Measurements from ENCODE around the gene CCDC88C.
"Not testable (repeated sequence)": the region's sequence is repeated elsewhere in the genome, so short reads cannot be mapped to it uniquely, and the experiment has no call there.

The CCDC88C gene

GRCh38 chr14:91410771-91411536, 6.7 kb downstream of the CCDC88C start:
- no peaks in the 10 kb centered on the region for H3K27me3 Mint-ChIP-seq (ENCODE audit: low read depth)
- peaks cover 76% of the 10 kb centered on the region for H3K36me3 Mint-ChIP-seq (ENCODE audit: low read depth)
- no peaks in the 10 kb centered on the region for H3K9me3 Mint-ChIP-seq
- H3K4me3 Mint-ChIP-seq: peak overlapping the region; percentile 88
- H3K4me1 Mint-ChIP-seq (ENCODE audit: low read depth): peaks cover 80% of the 10 kb centered on the region
- H3K27ac Mint-ChIP-seq: peak overlapping the region; percentile 97

- H3K9me3 Mint-ChIP-seq: no peaks in the 10 kb centered on the region
- H3K4me3 Mint-ChIP-seq: peak overlapping the region; percentile 88
- H3K36me3 Mint-ChIP-seq (ENCODE audit: low read depth): peaks cover 72% of the 10 kb centered on the region
- H3K27ac Mint-ChIP-seq: peak overlapping the region; percentile 97
- H3K27me3 Mint-ChIP-seq (ENCODE audit: low read depth): no peaks in the 10 kb centered on the region
- peaks cover 84% of the 10 kb centered on the region for H3K4me1 Mint-ChIP-seq (ENCODE audit: low read depth)
Observed at GRCh38 chr14:91409928-91410718, 7.5 kb downstream of the CCDC88C start.

GRCh38 chr14:91409240-91409639, 8.4 kb downstream of the CCDC88C start:
- H3K9me3 Mint-ChIP-seq; H3K4me3 Mint-ChIP-seq; H3K27me3 Mint-ChIP-seq (ENCODE audit: low read depth): not testable (repeated sequence)
- Mint-ChIP-seq H3K4me1 (ENCODE audit: low read depth) (peaks cover 82% of the 10 kb centered on the region), H3K27ac (peak overlapping the region; percentile 97), H3K36me3 (ENCODE audit: low read depth) (peaks cover 66% of the 10 kb centered on the region)

- H3K36me3 Mint-ChIP-seq (ENCODE audit: low read depth): peaks cover 57% of the 10 kb centered on the region
- no peaks in the 10 kb centered on the region for H3K27me3 Mint-ChIP-seq (ENCODE audit: low read depth)
- H3K9me3 Mint-ChIP-seq: no peaks in the 10 kb centered on the region
- H3K4me1 Mint-ChIP-seq (ENCODE audit: low read depth): peaks cover 85% of the 10 kb centered on the region
- H3K27ac Mint-ChIP-seq: peak overlapping the region; percentile 75
- no peak overlapping the region for H3K4me3 Mint-ChIP-seq
Observed at GRCh38 chr14:91406982-91407381, 10.6 kb downstream of the CCDC88C start.

- Mint-ChIP-seq H3K9me3 (no peaks in the 10 kb centered on the region), H3K4me3 (peak overlapping the region; percentile 14), H3K36me3 (ENCODE audit: low read depth) (peaks cover 55% of the 10 kb centered on the region), H3K27ac (peak overlapping the region; percentile 75), H3K27me3 (ENCODE audit: low read depth) (no peaks in the 10 kb centered on the region), H3K4me1 (ENCODE audit: low read depth) (peaks cover 84% of the 10 kb centered on the region)
Observed at GRCh38 chr14:91406451-91406850, 11.2 kb downstream of the CCDC88C start.

GRCh38 chr14:91405724-91406435, 11.7 kb downstream of the CCDC88C start:
- Mint-ChIP-seq H3K27ac (peak overlapping the region; percentile 90), H3K9me3 (no peaks in the 10 kb centered on the region), H3K4me1 (ENCODE audit: low read depth) (peaks cover 78% of the 10 kb centered on the region), H3K4me3 (peak overlapping the region; percentile 63), H3K36me3 (ENCODE audit: low read depth) (peaks cover 50% of the 10 kb centered on the region), H3K27me3 (ENCODE audit: low read depth) (no peaks in the 10 kb centered on the region)

GRCh38 chr14:91405241-91405721, 12.3 kb downstream of the CCDC88C start:
- no peaks in the 10 kb centered on the region for H3K9me3 Mint-ChIP-seq
- H3K4me3 Mint-ChIP-seq: peak overlapping the region; percentile 63
- H3K4me1 Mint-ChIP-seq (ENCODE audit: low read depth): peaks cover 78% of the 10 kb centered on the region
- H3K27me3 Mint-ChIP-seq (ENCODE audit: low read depth): no peaks in the 10 kb centered on the region
- H3K36me3 Mint-ChIP-seq (ENCODE audit: low read depth): peaks cover 44% of the 10 kb centered on the region
- H3K27ac Mint-ChIP-seq: peak overlapping the region; percentile 90

- H3K27me3 Mint-ChIP-seq (ENCODE audit: low read depth): no peaks in the 10 kb centered on the region
- H3K4me3 Mint-ChIP-seq: peak overlapping the region; percentile 56
- peak overlapping the region; percentile 68 for H3K27ac Mint-ChIP-seq
- peaks cover 78% of the 10 kb centered on the region for H3K4me1 Mint-ChIP-seq (ENCODE audit: low read depth)
- no peaks in the 10 kb centered on the region for H3K9me3 Mint-ChIP-seq
- peaks cover 32% of the 10 kb centered on the region for H3K36me3 Mint-ChIP-seq (ENCODE audit: low read depth)
Observed at GRCh38 chr14:91402771-91403600, 14.6 kb downstream of the CCDC88C start.

- Mint-ChIP-seq H3K27me3 (ENCODE audit: low read depth) (no peaks in the 10 kb centered on the region), H3K4me3 (peak overlapping the region; percentile 56), H3K4me1 (ENCODE audit: low read depth) (peaks cover 80% of the 10 kb centered on the region), H3K9me3 (no peaks in the 10 kb centered on the region), H3K36me3 (ENCODE audit: low read depth) (peaks cover 28% of the 10 kb centered on the region), H3K27ac (peak overlapping the region; percentile 57)
Observed at GRCh38 chr14:91402348-91402747, 15.3 kb downstream of the CCDC88C start.

GRCh38 chr14:91401751-91402150, 15.9 kb downstream of the CCDC88C start:
- Mint-ChIP-seq H3K4me1 (ENCODE audit: low read depth) (peaks cover 78% of the 10 kb centered on the region), H3K9me3 (no peaks in the 10 kb centered on the region), H3K36me3 (ENCODE audit: low read depth) (peaks cover 22% of the 10 kb centered on the region), H3K27ac (no peak overlapping the region), H3K4me3 (no peak overlapping the region), H3K27me3 (ENCODE audit: low read depth) (no peaks in the 10 kb centered on the region)

GRCh38 chr14:91400696-91401095, 16.9 kb downstream of the CCDC88C start:
- Mint-ChIP-seq H3K4me3 (peak overlapping the region; percentile 99), H3K36me3 (ENCODE audit: low read depth) (peaks cover 26% of the 10 kb centered on the region), H3K9me3 (no peaks in the 10 kb centered on the region), H3K4me1 (ENCODE audit: low read depth) (peaks cover 78% of the 10 kb centered on the region), H3K27me3 (ENCODE audit: low read depth) (no peaks in the 10 kb centered on the region), H3K27ac (peak overlapping the region; percentile 95)

- Mint-ChIP-seq H3K4me3 (peak overlapping the region; percentile 99), H3K27me3 (ENCODE audit: low read depth) (no peaks in the 10 kb centered on the region), H3K27ac (peak overlapping the region; percentile 95), H3K36me3 (ENCODE audit: low read depth) (peaks cover 29% of the 10 kb centered on the region), H3K4me1 (ENCODE audit: low read depth) (peaks cover 79% of the 10 kb centered on the region), H3K9me3 (no peaks in the 10 kb centered on the region)
Observed at GRCh38 chr14:91399868-91400640, 17.6 kb downstream of the CCDC88C start.

GRCh38 chr14:91398707-91399106, 18.9 kb downstream of the CCDC88C start:
- Mint-ChIP-seq H3K36me3 (ENCODE audit: low read depth) (peaks cover 35% of the 10 kb centered on the region), H3K9me3 (no peaks in the 10 kb centered on the region), H3K27me3 (ENCODE audit: low read depth) (no peaks in the 10 kb centered on the region), H3K4me3 (peak overlapping the region; percentile 99), H3K27ac (peak overlapping the region; percentile 95), H3K4me1 (ENCODE audit: low read depth) (peaks cover 74% of the 10 kb centered on the region)
